GM18508 (cell line): ENCODE measurements around the gene ARHGAP44.
A peak's percentile ranks its signal among the peaks of the same experiment; 100 is the strongest.

Source experiments
- ATAC-seq: cut with Tn5 transposase; IDR thresholded peaks from one replicate; pipeline ENCODE4 v1.9.1; 2021; ENCODE audit warnings: moderate number of reproducible peaks; ENCODE audit not compliant: insufficient read depth, unreplicated experiment

The ARHGAP44 gene

GRCh38 chr17:13010959-13011358, 221.7 kb downstream of the ARHGAP44 start:
- ATAC-seq: no peak

GRCh38 chr17:13014801-13015200, 225.5 kb downstream of the ARHGAP44 start:
- ATAC-seq: no peak

- no peak for ATAC-seq
Measured at GRCh38 chr17:13016881-13017654, 227.8 kb downstream of the ARHGAP44 start.

- ATAC-seq: peak; percentile 95
Measured at GRCh38 chr17:13017655-13018459, 228.6 kb downstream of the ARHGAP44 start, which contains the start of gene ELAC2. Gene ELAC2, minus strand, starts transcription at chr17:13018027. Its CDS starts 80 bp downstream, at chr17:13017947.

GRCh38 chr17:13024016-13024415, 234.7 kb downstream of the ARHGAP44 start:
- no peak for ATAC-seq

GRCh38 chr17:13024526-13025257, 235.4 kb downstream of the ARHGAP44 start:
- ATAC-seq: peak; percentile 58

GRCh38 chr17:13025258-13025627, 235.9 kb downstream of the ARHGAP44 start:
- ATAC-seq: no peak

DNA sequence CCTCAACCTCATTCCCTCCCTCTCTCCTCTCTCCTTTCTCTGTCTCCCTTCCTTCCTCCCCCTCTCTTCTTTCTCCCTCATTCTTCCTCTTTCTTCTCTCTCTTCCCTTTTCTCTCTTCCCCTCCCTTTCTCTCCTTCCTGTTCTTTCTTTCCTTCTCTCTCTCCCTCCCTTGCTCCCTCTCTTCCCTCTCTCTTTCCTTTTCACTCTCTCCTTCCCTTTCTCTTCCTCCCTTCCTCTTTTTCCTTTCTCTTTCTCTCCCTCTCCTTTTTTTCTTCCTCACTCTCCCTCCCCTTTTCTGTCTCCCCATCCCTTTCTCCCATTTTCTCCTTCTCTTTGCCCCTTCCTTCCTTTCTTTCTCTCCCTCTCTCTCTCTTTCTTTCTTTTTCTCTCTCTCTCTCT, 236.4 kb downstream of the ARHGAP44 start:
- ATAC-seq: no peak

- no peak for ATAC-seq
Measured at GRCh38 chr17:13027246-13027645, 237.9 kb downstream of the ARHGAP44 start.

GRCh38 chr17:13029340-13029739, 240.0 kb downstream of the ARHGAP44 start:
- ATAC-seq: no peak

GRCh38 chr17:13030056-13030455, 240.8 kb downstream of the ARHGAP44 start:
- ATAC-seq: no peak

- no peak for ATAC-seq
Measured at GRCh38 chr17:13030459-13031300, 241.4 kb downstream of the ARHGAP44 start.

DNA sequence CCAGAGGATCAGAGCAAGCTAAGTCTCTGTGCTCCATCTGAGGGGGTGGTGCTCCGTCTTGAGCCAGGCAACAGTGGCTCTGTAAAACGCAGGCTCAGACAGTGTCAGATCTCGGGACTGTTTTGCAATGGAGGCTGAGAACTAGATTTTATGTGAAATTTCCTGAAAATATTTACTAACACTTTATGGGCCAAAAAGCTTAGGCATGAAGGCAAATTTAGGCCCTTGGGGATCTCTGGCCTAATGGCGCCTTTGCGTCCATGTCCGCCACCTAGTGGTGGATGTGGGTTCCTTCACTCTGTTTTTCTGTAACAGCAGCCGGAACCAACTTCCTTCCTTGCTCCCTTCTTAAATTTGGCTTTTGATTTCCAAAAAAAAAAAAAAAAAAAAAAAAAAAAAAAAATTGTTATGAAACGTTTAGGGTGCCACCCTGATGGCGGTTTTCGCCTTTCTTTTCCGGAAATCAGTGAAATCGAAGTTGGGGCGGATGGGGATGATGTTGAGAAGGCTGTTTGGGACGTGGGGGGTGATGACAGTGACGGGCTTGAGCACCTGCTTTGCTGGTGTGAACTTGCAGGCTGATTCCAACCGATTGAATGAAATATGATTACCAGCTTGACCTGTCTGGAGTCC, 242.5 kb downstream of the ARHGAP44 start:
- no peak for ATAC-seq

- ATAC-seq: no peak
Measured at GRCh38 chr17:13035420-13035819, 246.1 kb downstream of the ARHGAP44 start.

- no peak for ATAC-seq
Measured at GRCh38 chr17:13036751-13037150, 247.5 kb downstream of the ARHGAP44 start.

DNA sequence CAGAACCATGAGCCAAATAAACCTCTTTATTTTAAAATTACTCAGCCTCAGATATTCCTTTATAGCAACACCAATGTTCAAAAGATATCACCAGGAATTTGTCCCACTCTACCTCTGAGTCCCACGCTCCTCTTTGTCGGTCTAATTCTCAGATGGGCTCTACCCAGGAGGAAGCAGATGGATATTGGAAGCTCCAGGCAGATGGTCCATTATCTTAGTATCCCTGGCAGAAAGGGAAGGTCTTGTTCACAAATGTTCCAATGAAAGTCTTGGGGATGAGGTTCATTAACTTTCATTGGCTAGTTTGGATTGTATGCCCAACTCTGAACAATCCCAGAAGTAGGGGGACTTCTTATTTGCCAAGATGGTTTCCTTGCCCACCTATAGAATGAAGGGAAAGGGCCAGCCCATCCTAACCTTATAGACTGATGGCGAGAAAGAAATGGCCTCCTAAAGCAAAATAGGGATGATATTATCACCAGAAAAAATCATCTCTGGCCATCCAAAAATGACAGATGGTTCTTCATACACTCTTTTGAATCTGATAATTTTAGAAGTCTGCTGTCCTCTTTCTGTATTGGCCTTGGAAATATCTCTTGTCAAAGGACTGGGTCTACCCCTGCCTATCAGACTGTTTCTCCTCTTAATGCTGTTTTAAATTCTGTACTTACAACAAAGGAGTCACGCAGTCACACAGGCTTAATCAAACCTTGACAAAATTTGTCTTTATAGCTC, 249.8 kb downstream of the ARHGAP44 start:
- ATAC-seq: no peak
